ENCODE data around the gene GPR162. TPM values are rescaled to one million over a fixed set of nuclear protein-coding genes. Genes with fewer than 3 reads are reported as not detected.

The GPR162 gene
- total RNA-seq, 1 donor from 2014 or later = 9.4 TPM

DNA sequence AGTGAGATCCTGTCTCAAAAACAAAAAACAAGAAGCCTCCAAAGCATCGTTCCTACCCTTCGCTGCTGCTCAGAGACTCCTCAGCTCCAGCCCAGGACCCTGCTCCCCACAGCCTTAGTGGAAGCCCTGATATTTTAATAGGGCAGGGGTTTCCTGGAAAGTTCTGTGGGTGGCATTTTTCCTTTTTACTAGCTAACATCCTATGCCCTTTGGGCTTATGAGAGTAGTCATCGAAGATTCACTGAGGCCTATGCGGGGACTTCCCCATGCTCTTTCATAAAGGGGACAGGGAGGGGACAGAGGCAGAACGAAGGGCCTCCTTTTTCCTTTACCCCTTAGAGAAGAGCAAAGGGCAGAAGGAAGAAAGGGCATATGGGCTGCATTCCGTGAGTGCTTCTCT lies 41.0 kb upstream of the GPR162 start:
- H3K27ac ChIP-seq = no peak overlapping the region
- no peaks in the 10 kb centered on the region for H3K36me3 ChIP-seq
- no peaks in the 10 kb centered on the region for H3K27me3 ChIP-seq
- TF ChIP-seq, protein P1, sequence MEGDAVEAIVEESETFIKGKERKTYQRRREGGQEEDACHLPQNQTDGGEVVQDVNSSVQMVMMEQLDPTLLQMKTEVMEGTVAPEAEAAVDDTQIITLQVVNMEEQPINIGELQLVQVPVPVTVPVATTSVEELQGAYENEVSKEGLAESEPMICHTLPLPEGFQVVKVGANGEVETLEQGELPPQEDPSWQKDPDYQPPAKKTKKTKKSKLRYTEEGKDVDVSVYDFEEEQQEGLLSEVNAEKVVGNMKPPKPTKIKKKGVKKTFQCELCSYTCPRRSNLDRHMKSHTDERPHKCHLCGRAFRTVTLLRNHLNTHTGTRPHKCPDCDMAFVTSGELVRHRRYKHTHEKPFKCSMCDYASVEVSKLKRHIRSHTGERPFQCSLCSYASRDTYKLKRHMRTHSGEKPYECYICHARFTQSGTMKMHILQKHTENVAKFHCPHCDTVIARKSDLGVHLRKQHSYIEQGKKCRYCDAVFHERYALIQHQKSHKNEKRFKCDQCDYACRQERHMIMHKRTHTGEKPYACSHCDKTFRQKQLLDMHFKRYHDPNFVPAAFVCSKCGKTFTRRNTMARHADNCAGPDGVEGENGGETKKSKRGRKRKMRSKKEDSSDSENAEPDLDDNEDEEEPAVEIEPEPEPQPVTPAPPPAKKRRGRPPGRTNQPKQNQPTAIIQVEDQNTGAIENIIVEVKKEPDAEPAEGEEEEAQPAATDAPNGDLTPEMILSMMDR (IDR thresholded peaks at IDR 0.05) = no peak
- peaks cover 7% of the 10 kb centered on the region in 2 donors for H3K4me1 ChIP-seq
- no peak overlapping the region for H3K4me3 ChIP-seq
- H3K9me3 ChIP-seq = no peaks in the 10 kb centered on the region
- intact Hi-C loops (cut with DNase I) = no loop called here
- no peak for DNase-seq (ENCODE audit: low spot score in 2 of 2)

DNA sequence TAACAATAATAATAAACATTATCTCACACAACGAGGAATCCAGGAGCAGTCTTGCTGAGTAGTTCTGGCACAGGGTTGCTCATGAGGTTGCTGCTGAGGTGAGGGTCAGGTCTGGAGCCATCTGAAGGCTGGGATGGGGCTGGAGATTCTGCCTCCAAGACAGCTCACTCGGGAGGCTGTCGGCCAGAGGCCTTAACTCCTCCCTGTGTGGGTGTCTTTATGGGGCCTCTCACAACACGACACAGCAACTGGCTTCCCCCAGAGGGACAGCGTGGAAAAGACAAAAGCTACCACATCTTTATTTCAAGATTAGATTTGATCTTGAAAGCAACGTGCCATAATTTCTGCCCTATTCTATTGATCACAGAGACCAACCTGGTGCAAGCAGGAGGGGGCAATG lies 39.5 kb upstream of the GPR162 start:
- H3K27ac ChIP-seq = no peak overlapping the region

DNA sequence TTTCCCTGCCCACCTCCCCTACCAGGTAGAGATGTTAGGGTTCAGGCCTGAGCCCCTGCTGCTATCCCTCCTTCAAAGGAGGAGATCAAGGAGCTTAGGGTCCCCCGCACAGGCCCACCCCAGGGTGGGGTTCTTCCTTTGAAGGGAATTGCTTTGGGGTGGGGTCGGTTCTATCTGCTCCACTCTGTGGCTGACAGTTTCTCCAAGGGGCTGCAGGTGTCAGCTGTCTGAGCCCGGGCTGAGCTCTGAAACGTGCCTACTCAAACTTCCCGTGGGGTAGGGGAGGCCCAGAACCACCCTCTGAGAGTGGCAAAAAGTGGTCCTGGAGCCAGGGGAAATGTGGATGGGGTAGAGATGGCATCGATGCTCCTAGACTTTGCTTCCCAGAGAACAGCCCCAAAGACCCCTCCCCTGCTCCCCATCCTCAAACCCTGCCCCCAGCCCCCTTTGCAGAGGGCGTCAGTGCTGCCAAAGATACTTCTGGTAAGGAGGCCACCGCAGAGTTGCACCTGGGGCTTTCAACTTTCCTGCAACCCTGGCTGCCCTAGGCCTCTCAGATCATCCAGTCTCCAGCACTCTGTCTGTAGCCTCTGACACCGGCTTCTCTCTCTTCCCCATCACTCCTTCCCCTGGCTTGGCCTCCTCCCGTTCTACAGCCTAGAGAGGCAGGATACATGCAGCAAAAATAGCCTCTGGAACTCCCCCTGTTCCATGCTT lies 38.6 kb upstream of the GPR162 start:
- Histone ChIP-seq H3K4me3 (no peak overlapping the region), H3K4me1 (peaks cover 5 to 7% of the 10 kb centered on the region in 2 donors), H3K36me3 (no peaks in the 10 kb centered on the region), H3K27ac (no peak overlapping the region), H3K9me3 (no peaks in the 10 kb centered on the region), H3K27me3 (no peaks in the 10 kb centered on the region)
- no peak for DNase-seq (ENCODE audit: low spot score in 2 of 2)
- intact Hi-C loops (cut with DNase I) = no loop called here
- TF ChIP-seq, protein P1 (IDR thresholded peaks at IDR 0.05) = no peak

More for the DNA sequence above, 39.5 kb upstream of the GPR162 start:
- Histone ChIP-seq H3K4me1 (peaks cover 7% of the 10 kb centered on the region in 2 donors), H3K27me3 (no peaks in the 10 kb centered on the region), H3K36me3 (no peaks in the 10 kb centered on the region), H3K9me3 (no peaks in the 10 kb centered on the region), H3K4me3 (no peak overlapping the region)
- intact Hi-C loops (cut with DNase I) = no loop called here
- TF ChIP-seq, protein P1 (IDR thresholded peaks at IDR 0.05) = no peak
- DNase-seq (ENCODE audit: low spot score in 2 of 2) = no peak

DNA sequence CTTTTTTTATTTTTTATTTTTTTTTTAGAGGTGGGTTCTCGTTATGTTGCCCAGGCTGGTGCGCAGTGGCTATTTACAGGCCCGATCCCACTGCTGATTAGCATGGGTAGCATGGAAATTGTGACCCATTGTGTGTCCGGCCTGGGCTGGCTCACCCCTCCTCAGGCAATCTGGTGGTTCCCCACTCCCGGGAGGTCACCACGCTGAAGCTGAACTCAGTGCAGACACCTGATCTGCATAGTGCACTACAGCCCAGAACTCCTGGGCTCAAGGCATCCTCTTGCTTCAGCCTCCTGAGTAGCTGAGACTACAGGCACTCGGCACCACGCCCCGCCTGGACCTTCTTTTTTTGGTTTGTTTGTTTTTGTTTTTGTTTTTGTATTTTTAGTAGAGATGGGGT lies 37.8 kb upstream of the GPR162 start:
- Histone ChIP-seq H3K4me3 (no peak overlapping the region), H3K27ac (no peak overlapping the region), H3K4me1 (peaks cover 0 to 4% of the 10 kb centered on the region in 2 donors), H3K27me3 (no peaks in the 10 kb centered on the region), H3K36me3 (no peaks in the 10 kb centered on the region), H3K9me3 (no peaks in the 10 kb centered on the region)
- TF ChIP-seq, protein P1 (IDR thresholded peaks at IDR 0.05) = no peak
- DNase-seq (ENCODE audit: low spot score in 2 of 2) = no peak
- intact Hi-C loops (cut with DNase I) = no loop called here

DNA sequence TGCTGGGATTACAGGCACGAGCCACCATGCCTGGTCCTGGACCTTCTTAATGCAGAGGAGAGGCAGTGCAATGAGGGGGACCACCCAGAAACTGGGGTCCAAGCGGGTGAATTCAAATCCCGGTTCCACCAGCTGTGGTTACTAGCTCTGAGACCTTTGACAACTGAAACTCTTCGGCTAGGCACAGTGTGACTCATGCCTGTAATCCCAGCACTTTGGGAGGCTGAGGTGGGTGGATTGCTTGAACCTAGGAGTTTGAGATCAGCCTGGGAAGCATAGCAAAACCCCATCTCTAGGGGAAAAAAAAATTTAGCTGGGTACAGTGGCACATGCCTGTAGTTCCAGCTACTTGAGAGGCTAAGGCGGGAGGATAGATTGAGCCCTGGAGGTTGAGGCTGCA lies 37.3 kb upstream of the GPR162 start:
- H3K27ac ChIP-seq = no peak overlapping the region
- DNase-seq (ENCODE audit: low spot score in 2 of 2) = no peak
- TF ChIP-seq, protein P1 (IDR thresholded peaks at IDR 0.05) = no peak
- no peak overlapping the region for H3K4me3 ChIP-seq
- intact Hi-C loops (cut with DNase I) = no loop called here
- H3K4me1 ChIP-seq = peaks cover 0 to under 1% of the 10 kb centered on the region in 2 donors
- H3K27me3 ChIP-seq = no peaks in the 10 kb centered on the region
- H3K9me3 ChIP-seq = no peaks in the 10 kb centered on the region
- H3K36me3 ChIP-seq = no peaks in the 10 kb centered on the region

Measured in ascending aorta (tissue), 2 donors.